Cerebellar nuclear complex (tissue), 1 donor: Measurements from ENCODE around the gene ALDH1A1.

Experiments
- DNase-seq, 2 experiments: peaks; one replicate each; lab custom pipeline; 2025; lab: John Stamatoyannopoulos, UW

ALDH1A1 gene

GRCh38 chr9:72917892-72918509 is 34.9 kb downstream of the ALDH1A1 start:
- DNase-seq, result no peak

GRCh38 chr9:72915659-72916058 is 37.2 kb downstream of the ALDH1A1 start:
- DNase-seq, result no peak

- DNase-seq, result no peak
Observed at GRCh38 chr9:72914750-72915149, 38.1 kb downstream of the ALDH1A1 start.

GRCh38 chr9:72913382-72914009 is 39.4 kb downstream of the ALDH1A1 start:
- DNase-seq, result no peak

- no peak for DNase-seq
Observed at GRCh38 chr9:72912476-72913381, 40.1 kb downstream of the ALDH1A1 start.

GRCh38 chr9:72911816-72912215 is 41.0 kb downstream of the ALDH1A1 start:
- DNase-seq, result no peak

- DNase-seq, result no peak
Observed at GRCh38 chr9:72911247-72911775, 41.5 kb downstream of the ALDH1A1 start.

- DNase-seq, result no peak
Observed at GRCh38 chr9:72909428-72909827, 43.4 kb downstream of the ALDH1A1 start.

GRCh38 chr9:72907421-72907820 is 45.4 kb downstream of the ALDH1A1 start:
- DNase-seq, result no peak

GRCh38 chr9:72906810-72907209 is 46.0 kb downstream of the ALDH1A1 start:
- no peak for DNase-seq

- DNase-seq, result no peak
Observed at GRCh38 chr9:72905514-72906480, 47.1 kb downstream of the ALDH1A1 start.

GRCh38 chr9:72904267-72905093 is 48.4 kb downstream of the ALDH1A1 start:
- no peak for DNase-seq

- no peak for DNase-seq
Observed at GRCh38 chr9:72903103-72903502, 49.8 kb downstream of the ALDH1A1 start.

- DNase-seq, result no peak
Observed at GRCh38 chr9:72902268-72902667, 50.6 kb downstream of the ALDH1A1 start.

GRCh38 chr9:72899734-72900477 is 52.9 kb downstream of the ALDH1A1 start:
- no peak for DNase-seq

GRCh38 chr9:72898784-72899733 is 53.8 kb downstream of the ALDH1A1 start:
- no peak for DNase-seq

GRCh38 chr9:72898360-72898759 is 54.5 kb downstream of the ALDH1A1 start:
- DNase-seq, result no peak

- no peak for DNase-seq
Observed at GRCh38 chr9:72897069-72897649, 55.7 kb downstream of the ALDH1A1 start.
